Sciatic nerve (tissue), 2 donors: ENCODE results near the gene FOXR1. TPM values are rescaled to one million over a fixed set of nuclear protein-coding genes. Genes with fewer than 3 reads are reported as not detected.

Source experiments
- ATAC-seq: fragments of 200-7000 bp; cut with Tn5 transposase; one replicate; pipeline ENCODE4 v1.9.1; 2020; ENCODE audit warnings: mild to moderate bottlenecking, moderate library complexity
- DNase-seq: peaks from one replicate; pipeline ENCODE4 v3.0.0-alpha.2; 2020; ENCODE audit warnings: low spot score
- intact Hi-C: fragments of 100-400 bp; cut with DNase I; formaldehyde crosslinking; loops from one replicate; pipeline ENCODE4 v1.14.2; 2022
- total RNA-seq: library from RNA; stranded (reverse); fragmentation: NEBNext Ultra II Directional; extraction: Animal tissue kit (Norgen Biotek cat#: 25700); gene quantifications from one replicate; pipeline ENCODE4 v1.2.1, GENCODE V29; 2021
- donor health status: DM: no; HTN: no; CAD: no.
- donor health status: DM: no; HTN: no; CAD: no.

The FOXR1 gene
- total RNA-seq, 1 donor from 2014 or later = not detected

- DNase-seq = peak; percentile 97
- intact Hi-C loops = no loop called here
- ATAC-seq = peak; percentile 98
These were observed 46.7 kb downstream of the FOXR1 start, which contains the start of the genes RPS25 and TRAPPC4 for GRCh38 chr11:119018074-119018938. RPS25 (minus strand) TSS chr11:119018343; CDS start chr11:119018284, 59 bp downstream. TRAPPC4 (plus strand) TSS chr11:119018766; CDS start chr11:119018796, 30 bp downstream.

- intact Hi-C loops = no loop called here
- no peak for DNase-seq
- ATAC-seq = no peak
These were observed 48.4 kb downstream of the FOXR1 start for GRCh38 chr11:119019996-119020395.

GRCh38 chr11:119021631-119022030, 50.1 kb downstream of the FOXR1 start:
- intact Hi-C loops = no loop called here
- no peak for ATAC-seq
- DNase-seq = no peak

- ATAC-seq (no peak), DNase-seq (no peak)
- intact Hi-C loops = no loop called here
These were observed 52.2 kb downstream of the FOXR1 start for GRCh38 chr11:119023741-119024140.

GRCh38 chr11:119024430-119025098, 53.0 kb downstream of the FOXR1 start:
- intact Hi-C loops = no loop called here
- DNase-seq (no peak), ATAC-seq (no peak)

GRCh38 chr11:119025099-119025473, 53.5 kb downstream of the FOXR1 start:
- ATAC-seq = no peak
- intact Hi-C loops = no loop called here
- no peak for DNase-seq

GRCh38 chr11:119025541-119025940, 54.0 kb downstream of the FOXR1 start:
- DNase-seq (no peak), ATAC-seq (no peak)
- intact Hi-C loops = no loop called here

- DNase-seq (no peak), ATAC-seq (no peak)
- intact Hi-C loops = no loop called here
These were observed 54.6 kb downstream of the FOXR1 start for GRCh38 chr11:119025978-119026766.

- intact Hi-C loops = no loop called here
- DNase-seq = no peak
- no peak for ATAC-seq
These were observed 55.4 kb downstream of the FOXR1 start for GRCh38 chr11:119026970-119027369.

- ATAC-seq (no peak), DNase-seq (no peak)
- intact Hi-C loops = no loop called here
These were observed 56.2 kb downstream of the FOXR1 start for GRCh38 chr11:119027561-119028345.

- DNase-seq (no peak), ATAC-seq (no peak)
- intact Hi-C loops = no loop called here
These were observed 56.9 kb downstream of the FOXR1 start for GRCh38 chr11:119028346-119029068.

- no peak for DNase-seq
- no peak for ATAC-seq
- intact Hi-C loops = no loop called here
These were observed 57.4 kb downstream of the FOXR1 start for GRCh38 chr11:119029069-119029339.

GRCh38 chr11:119029340-119030028, 57.9 kb downstream of the FOXR1 start:
- ATAC-seq = peak; percentile 17

GRCh38 chr11:119030029-119030328, 58.4 kb downstream of the FOXR1 start:
- intact Hi-C loops = no loop called here
- ATAC-seq (peak; percentile 2), DNase-seq (no peak)

More at GRCh38 chr11:119029340-119030028, 57.9 kb downstream of the FOXR1 start:
- intact Hi-C loops = no loop called here
- DNase-seq = no peak

GRCh38 chr11:119030329-119031047, 58.9 kb downstream of the FOXR1 start, which contains the start of gene SLC37A4:
SLC37A4 (minus strand) TSS chr11:119030877.
- intact Hi-C loops = no loop called here
- peak; percentile 98 for DNase-seq
- ATAC-seq = peak; percentile 98
